OCI-LY7 (cell line): Measurements from ENCODE around the gene MAPK14. TPM values are rescaled to one million over a fixed set of nuclear protein-coding genes. Genes with fewer than 3 reads are reported as not detected.

Experiments
- BruUV-seq: library from RNA; stranded (reverse); fragments of 400-500 nt; replicated peaks from 2 replicates; lab custom pipeline; 2021; lab: Mats Ljungman, UMichigan
- CTCF ChIA-PET: fragments of 300-600 bp; sonication (Branson Sonifier 250); formaldehyde crosslinking; loops from one replicate; lab custom pipeline; 2022; ENCODE audit warnings: antibody characterized with exemption; ENCODE audit not compliant: unreplicated experiment; lab: Charles Lee
- POLR2A ChIA-PET: fragments of 300-600 bp; sonication (Branson Sonifier 250); formaldehyde crosslinking; loops from one replicate; lab custom pipeline; 2022; ENCODE audit warnings: antibody characterized with exemption; lab: Charles Lee
- DNase-seq: peaks from one replicate; pipeline ENCODE4 v3.0.0-alpha.2; 2015; ENCODE audit warnings: low spot score
- H2AFZ ChIP-seq: fragments of 200-600 bp; sonication (generic), shearing (Covaris generic); 2 replicates; pipeline ENCODE4 v1.6.1; 2014; ENCODE audit warnings: mild to moderate bottlenecking, antibody characterized with exemption, low read length, moderate library complexity
- H3K27ac ChIP-seq: fragments of 200-600 bp; sonication (generic); 2 replicates; pipeline ENCODE4 v1.5.1; 2014; ENCODE audit warnings: mixed run types, low read depth, mild to moderate bottlenecking, moderate library complexity, low read length, inconsistent platforms; ENCODE audit not compliant: poor library complexity, severe bottlenecking
- H3K36me3 ChIP-seq: fragments of 200-600 bp; sonication (generic); 2 replicates; pipeline ENCODE4 v1.6.1; 2014; ENCODE audit warnings: mild to moderate bottlenecking, antibody characterized with exemption, low read length, moderate library complexity, mixed read lengths; ENCODE audit not compliant: insufficient read depth
- H3K4me1 ChIP-seq: fragments of 200-600 bp; sonication (generic); 2 replicates; pipeline ENCODE4 v1.5.1; 2014; ENCODE audit warnings: mild to moderate bottlenecking, low read length; ENCODE audit not compliant: insufficient read depth, poor library complexity, severe bottlenecking
- H3K4me2 ChIP-seq: fragments of 200-600 bp; sonication (generic); 2 replicates; pipeline ENCODE4 v1.6.1; 2014; ENCODE audit warnings: mild to moderate bottlenecking, low read length
- H3K4me3 ChIP-seq: fragments of 200-600 bp; sonication (generic); 2 replicates; pipeline ENCODE4 v1.5.1; 2014; ENCODE audit warnings: mild to moderate bottlenecking, low read depth, low read length; ENCODE audit not compliant: poor library complexity, severe bottlenecking
- H3K79me2 ChIP-seq: fragments of 200-600 bp; sonication (generic); 2 replicates; pipeline ENCODE4 v1.6.1; 2016; ENCODE audit warnings: low read depth, mild to moderate bottlenecking, low read length, moderate library complexity, mixed read lengths; ENCODE audit not compliant: insufficient read depth
- H3K9me2 ChIP-seq: fragments of 200-600 bp; sonication (generic); 2 replicates; pipeline ENCODE4 v1.6.1; 2016; ENCODE audit warnings: mild to moderate bottlenecking, low read length, mixed read lengths; ENCODE audit not compliant: insufficient read depth
- H3K9me3 ChIP-seq: fragments of 200-600 bp; sonication (generic); 2 replicates; pipeline ENCODE4 v1.6.1; 2014; ENCODE audit warnings: mild to moderate bottlenecking, mixed run types, low read length, mixed read lengths
- H4K20me1 ChIP-seq: fragments of 200-600 bp; sonication (generic); 2 replicates; pipeline ENCODE4 v1.6.1; 2014; ENCODE audit warnings: mild to moderate bottlenecking, antibody characterized with exemption, low read length, moderate library complexity, mixed read lengths; ENCODE audit not compliant: insufficient read depth
- CTCF ChIP-seq: fragments of 200-600 bp; sonication (generic); conservative IDR thresholded peaks from 2 replicates; pipeline ENCODE4 v1.5.1; 2014; ENCODE audit warnings: mild to moderate bottlenecking, antibody characterized with exemption, low read length, moderate library complexity, mixed read lengths
- EZH2phosphoT487 ChIP-seq: fragments of 200-600 bp; sonication (generic); IDR thresholded peaks from 2 replicates; pipeline ENCODE4 v1.6.1; 2018; ENCODE audit warnings: low read depth, borderline replicate concordance, mild to moderate bottlenecking, mixed run types, antibody characterized with exemption, low read length, moderate library complexity, mixed read lengths
- intact Hi-C: fragments of 100-400 bp; cut with micrococcal nuclease; formaldehyde crosslinking; loops from one replicate; pipeline ENCODE4 v1.10.0; 2022; ENCODE audit not compliant: unreplicated experiment
- total RNA-seq, 2 experiments: library from RNA; depleted of rRNA in 1 of 2; stranded (reverse); fragments of >200 nt in 1 of 2; shearing (Covaris generic) in 1 of 2; gene quantifications; 2 replicates each; pipeline ENCODE4 v1.2.3, GENCODE V29; 2014 to 2022

MAPK14 gene
- total RNA-seq, 2 experiments from 2014 or later = 38.7 to 43.1 TPM

- Histone ChIP-seq H3K27ac (no peak overlapping the region), H3K36me3 (peaks cover 39% of the 10 kb centered on the region), H3K4me2 (no peak overlapping the region), H3K4me1 (peaks cover 3% of the 10 kb centered on the region), H3K79me2 (no peaks in the 10 kb centered on the region), H3K4me3 (no peak overlapping the region), H2AFZ (no peak overlapping the region), H3K9me2 (no peaks in the 10 kb centered on the region), H4K20me1 (no peaks in the 10 kb centered on the region), H3K9me3 (no peaks in the 10 kb centered on the region)
- POLR2A ChIA-PET = no interaction called here
- CTCF ChIA-PET = interaction anchor here (1.6 kb wide), 1 partner anchor 8 kb away, joined by 4 read pairs; no protein-coding TSS in a partner anchor
- no peak for DNase-seq
- TF ChIP-seq CTCF (no peak), EZH2phosphoT487 (no peak)
- intact Hi-C loops = no loop called here
- no TSS peak for BruUV-seq
Observed at GRCh38 chr6:36102853-36103252, 75.2 kb downstream of the MAPK14 start.

- BruUV-seq = no TSS peak
- DNase-seq = no peak
- H3K79me2 ChIP-seq = no peaks in the 10 kb centered on the region
- H3K4me1 ChIP-seq = peaks cover 23% of the 10 kb centered on the region
- no peak overlapping the region for H3K4me2 ChIP-seq
- ChIA-PET POLR2A (interaction anchor here (1.0 to 1.3 kb wide), 3 partner anchors 10 to 75 kb away, joined by 4 read pairs; no protein-coding TSS in a partner anchor), CTCF (no interaction called here)
- H3K4me3 ChIP-seq = no peak overlapping the region
- H3K36me3 ChIP-seq = peaks cover 48% of the 10 kb centered on the region
- TF ChIP-seq EZH2phosphoT487 (no peak), CTCF (no peak)
- intact Hi-C loops = no loop called here
- H3K9me2 ChIP-seq = no peaks in the 10 kb centered on the region
- H4K20me1 ChIP-seq = no peaks in the 10 kb centered on the region
- H3K27ac ChIP-seq = no peak overlapping the region
- no peak overlapping the region for H2AFZ ChIP-seq
- no peaks in the 10 kb centered on the region for H3K9me3 ChIP-seq
Observed at GRCh38 chr6:36104836-36105235, 77.2 kb downstream of the MAPK14 start.

- POLR2A ChIA-PET = interaction anchor here (1.6 kb wide), 2 partner anchors 12 to 81 kb away, joined by 3 to 8 read pairs; partner anchors contain the start of gene MAPK14
- BruUV-seq = no TSS peak
- CTCF ChIA-PET = interaction anchor here (2.1 kb wide), 1 partner anchor 14 kb away, joined by 6 read pairs; no protein-coding TSS in a partner anchor
- TF ChIP-seq EZH2phosphoT487 = no peak
- TF ChIP-seq CTCF = no peak
- H3K27ac ChIP-seq = peak overlapping the region; percentile 89
- H3K36me3 ChIP-seq = peaks cover 45% of the 10 kb centered on the region
- intact Hi-C loops = no loop called here
- H3K9me3 ChIP-seq = no peaks in the 10 kb centered on the region
- H3K79me2 ChIP-seq = no peaks in the 10 kb centered on the region
- H3K4me2 ChIP-seq = peak overlapping the region; percentile 58
- no peaks in the 10 kb centered on the region for H3K9me2 ChIP-seq
- peaks cover 65% of the 10 kb centered on the region for H3K4me1 ChIP-seq
- H4K20me1 ChIP-seq = no peaks in the 10 kb centered on the region
- DNase-seq = peak; percentile 88
- no peak overlapping the region for H2AFZ ChIP-seq
- H3K4me3 ChIP-seq = peak overlapping the region; percentile 14
Observed at GRCh38 chr6:36109092-36109491, 81.5 kb downstream of the MAPK14 start.
